ENCODE measurements around the gene MRPS2.

- TF ChIP-seq FOS (IDR thresholded peaks at IDR 0.05; ENCODE audit: low read depth, low read length) (no peak), POLR2A (IDR thresholded peaks at IDR 0.05; ENCODE audit: low read depth, low read length) (no peak), CTCF (conservative IDR thresholded peaks at IDR 0.05; ENCODE audit: low read depth, low read length) (no peak), CEBPB (IDR thresholded peaks at IDR 0.05; ENCODE audit: low read depth, low read length) (no peak)
These were observed 10.2 kb upstream of the MRPS2 start for GRCh38 chr9:135490166-135490870.
